Activated T-helper 9 cell treated with anti-CD3 and anti-CD28 coated beads, Interleukin-2, amount 50 U/mL, for 16 hours (primary cell): ENCODE measurements around the gene VWA3A.

ENCODE experiments used
- DNase-seq: peaks from one replicate; pipeline ENCODE4 v3.0.0-alpha.2; 2020; ENCODE audit warnings: low read depth

Gene VWA3A

DNA sequence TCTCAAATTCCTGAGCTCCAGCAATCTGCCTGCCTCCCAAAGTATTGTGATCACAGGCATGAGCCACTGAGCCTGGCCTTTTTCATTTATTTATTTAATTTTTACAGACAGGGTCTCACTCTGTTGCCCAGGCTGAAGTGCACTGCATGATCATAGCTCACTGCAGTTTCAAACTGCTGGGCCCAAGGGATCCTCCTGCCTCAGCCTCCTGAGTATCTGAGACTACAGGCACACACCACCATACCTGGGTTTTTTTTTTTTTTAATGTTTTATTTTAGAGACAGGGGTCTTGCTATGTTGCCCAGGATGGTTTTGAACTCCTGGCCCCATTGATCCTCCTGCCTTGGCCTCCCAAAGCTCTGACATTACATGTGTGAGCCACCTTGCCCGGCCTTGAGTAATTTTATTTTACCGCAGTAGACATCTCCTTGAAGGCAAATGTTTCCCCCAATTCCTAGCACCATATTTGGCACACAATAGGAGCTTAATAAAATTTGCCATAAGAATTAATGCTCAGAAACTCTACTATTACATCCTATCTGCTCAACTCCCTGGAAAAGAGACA is 111.8 kb downstream of the VWA3A start:
- no peak for DNase-seq

DNA sequence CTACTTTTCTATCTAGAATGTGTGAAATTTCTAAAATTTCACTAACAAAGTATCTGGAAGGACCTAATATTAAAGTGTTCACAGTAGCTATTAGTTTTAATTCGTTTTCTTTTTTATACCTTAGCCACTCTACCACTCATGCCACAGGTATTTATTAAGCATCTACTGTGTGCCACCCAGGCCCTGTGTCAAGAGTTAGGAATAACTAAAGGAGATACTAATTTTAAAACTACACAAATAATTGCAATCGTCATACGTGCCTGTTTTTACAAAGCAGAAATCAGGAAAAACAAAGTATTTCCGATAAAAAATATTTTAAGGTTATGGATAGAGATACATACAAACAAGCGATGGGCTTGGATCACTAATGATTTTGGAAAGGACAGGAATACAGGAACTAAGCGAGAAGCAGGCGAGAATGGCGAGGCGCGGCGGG is 113.3 kb downstream of the VWA3A start:
- no peak for DNase-seq

DNA sequence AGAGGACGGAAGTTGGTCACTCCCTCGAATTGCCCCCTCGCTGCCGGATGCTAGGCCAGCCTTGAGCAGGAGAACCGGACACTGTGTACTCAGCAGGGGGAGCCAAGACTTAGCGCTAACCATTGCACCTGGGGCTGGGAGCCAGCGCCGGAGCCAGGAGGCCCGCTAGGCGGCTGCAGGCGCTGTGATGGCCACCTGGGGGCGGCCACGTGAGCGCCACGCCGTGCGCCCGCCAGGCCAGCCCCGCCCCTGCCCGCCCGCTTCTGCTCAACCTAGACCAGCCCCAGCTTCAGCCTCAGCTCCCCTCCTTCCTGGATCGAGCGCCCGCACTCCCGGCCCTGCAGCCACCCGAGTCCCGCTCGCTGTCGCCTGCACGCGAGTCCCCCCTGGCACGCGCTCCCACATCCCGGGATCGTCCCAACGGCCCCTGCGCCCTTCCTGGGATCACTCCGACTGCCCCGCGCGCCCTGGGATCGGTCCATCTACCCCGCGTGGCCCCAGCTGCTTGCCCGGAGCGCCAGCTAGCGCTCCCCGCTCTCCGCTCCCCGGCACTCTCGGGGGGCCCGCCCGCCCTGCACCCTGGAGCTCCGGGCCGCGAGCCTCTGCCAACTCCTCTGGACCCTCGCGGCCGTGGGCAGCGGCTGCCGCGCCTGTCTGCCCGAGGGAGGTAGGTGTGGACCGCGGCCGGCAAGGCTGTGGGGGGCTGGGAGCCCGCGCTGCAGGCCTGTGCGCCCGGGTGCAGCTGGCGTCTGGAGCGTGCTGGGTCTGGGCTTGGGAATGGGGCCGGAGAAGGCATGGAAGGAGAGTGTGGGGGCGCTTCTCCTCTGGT is 113.9 kb downstream of the VWA3A start, which contains the start of gene EEF2K:
EEF2K (plus strand) TSS at position 266 of the 829 bp plus-strand sequence. CDS start 19,452 bp downstream, outside the sequence.
- peak; percentile 81 for DNase-seq
